T-helper 2 cell (primary cell): ENCODE data around the gene CORT.
"Not testable (repeated sequence)": the region's sequence is repeated elsewhere in the genome, so short reads cannot be mapped to it uniquely, and the experiment has no call there.

Source experiments
- DNase-seq, 5 experiments: peaks; one replicate each; pipeline versions ENCODE4 v3.0.0 to v3.0.0-alpha.2; 2012 to 2022

Gene CORT

DNA sequence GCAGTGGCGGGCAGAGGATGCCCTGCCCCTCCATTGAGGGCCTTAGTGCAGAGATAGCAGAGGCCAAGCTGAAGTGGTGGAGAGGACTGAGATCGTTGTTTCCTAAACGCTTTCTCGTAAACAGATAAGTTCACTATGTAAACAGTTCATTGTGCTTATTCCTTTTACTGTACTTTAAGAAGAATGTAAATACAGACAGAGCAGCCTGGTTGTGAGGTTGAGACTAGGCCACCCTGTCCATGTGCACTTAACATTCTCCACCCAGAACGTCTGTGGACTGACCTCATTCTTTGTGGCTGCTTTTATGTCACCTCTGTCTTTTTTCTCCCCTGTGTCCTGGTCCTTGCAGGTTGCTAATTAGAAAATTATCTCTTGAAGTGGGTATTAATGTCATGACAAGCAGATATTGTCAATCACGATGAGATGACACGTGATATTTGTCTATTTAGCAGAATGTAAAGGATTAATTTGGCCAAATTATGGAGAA, 11.1 kb upstream of the CORT start:
- no peak for DNase-seq

DNA sequence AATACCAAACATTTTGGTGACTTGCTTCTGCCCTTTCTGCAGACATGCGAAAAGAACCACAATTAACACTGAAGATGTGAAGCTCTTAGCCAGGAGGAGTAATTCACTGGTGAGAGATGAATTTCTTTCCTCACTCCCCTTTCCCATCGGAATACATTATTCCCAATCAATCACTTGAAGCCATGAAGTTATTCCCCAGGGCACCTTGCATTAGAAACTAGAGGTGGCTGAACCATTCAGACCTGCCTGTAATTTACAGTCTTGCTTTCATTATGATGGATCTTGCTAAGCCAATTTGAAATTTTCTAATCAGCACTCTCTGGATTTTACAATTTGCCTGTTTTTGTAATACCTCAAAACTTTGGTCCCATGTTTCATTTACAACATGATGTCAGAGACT, 9.5 kb upstream of the CORT start:
- no peak for DNase-seq

DNA sequence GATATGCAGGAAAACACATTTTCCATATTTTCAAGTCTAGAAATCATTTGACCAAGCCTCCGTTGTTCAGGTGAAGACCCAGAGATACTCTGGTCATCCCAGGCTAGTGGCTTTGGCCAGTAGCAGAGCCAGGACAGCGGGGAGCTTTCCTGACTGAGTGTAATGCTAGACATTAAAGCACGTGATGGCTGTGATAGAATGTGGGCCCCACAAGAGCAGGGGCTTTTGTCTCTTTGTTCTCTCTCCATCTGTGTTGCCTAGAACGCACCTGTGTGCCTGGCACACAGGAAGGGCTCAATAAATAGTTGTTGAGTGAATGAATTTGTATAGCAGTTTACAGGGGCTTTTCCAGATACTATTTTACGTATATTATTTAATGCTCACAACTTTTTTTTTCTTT, 9.0 kb upstream of the CORT start:
- DNase-seq: no peak

DNA sequence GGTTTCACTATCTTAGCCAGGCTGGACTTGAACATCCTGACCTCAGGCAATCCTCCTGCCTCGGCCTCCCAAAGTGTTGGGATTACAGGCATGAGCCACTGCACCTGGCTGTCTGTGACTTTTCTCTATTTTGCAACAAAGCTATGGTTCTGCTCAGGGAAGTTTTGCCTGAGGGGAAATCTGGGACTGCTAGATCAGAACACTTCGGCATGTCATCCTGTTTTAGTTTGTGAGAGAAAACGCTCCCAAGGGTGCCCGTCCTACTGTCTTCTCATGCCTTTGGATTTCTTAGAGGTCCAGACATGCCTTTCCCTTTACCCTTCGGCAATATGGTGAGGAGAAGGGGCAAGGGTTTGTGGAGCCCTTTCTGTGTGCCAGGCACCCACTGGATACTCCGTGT, 5.6 kb upstream of the CORT start:
- no peak for DNase-seq

DNA sequence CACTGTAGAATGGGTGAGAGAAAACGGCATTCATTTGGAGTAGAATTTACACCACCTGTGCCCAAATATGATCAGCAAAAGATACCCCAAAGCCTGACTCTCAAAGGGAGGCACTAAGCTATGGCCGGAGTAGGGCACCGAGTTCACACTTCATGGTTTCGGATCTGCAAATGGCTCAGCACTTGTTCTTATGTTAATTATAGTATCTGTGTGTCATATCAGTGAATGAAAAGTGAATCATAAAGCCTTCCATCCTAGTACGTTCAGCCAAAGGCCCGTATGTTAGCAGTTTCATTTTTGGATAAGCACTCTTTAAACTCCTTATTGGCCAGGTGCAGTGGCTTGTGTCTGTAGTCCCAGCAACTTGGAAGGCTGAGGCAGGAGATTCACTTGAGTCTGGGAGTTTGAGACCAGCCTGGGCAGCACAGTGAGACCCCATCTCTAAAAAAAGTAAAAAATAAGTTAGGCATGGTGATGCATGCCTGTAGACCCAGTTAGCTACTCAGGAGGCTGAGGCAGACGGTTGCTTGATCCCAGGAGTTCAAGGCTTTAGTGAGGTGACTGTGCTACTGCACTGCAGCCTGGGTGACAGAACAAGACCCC, 4.9 kb upstream of the CORT start:
- peak in 1 of 5 experiments; percentile 20 for DNase-seq

DNA sequence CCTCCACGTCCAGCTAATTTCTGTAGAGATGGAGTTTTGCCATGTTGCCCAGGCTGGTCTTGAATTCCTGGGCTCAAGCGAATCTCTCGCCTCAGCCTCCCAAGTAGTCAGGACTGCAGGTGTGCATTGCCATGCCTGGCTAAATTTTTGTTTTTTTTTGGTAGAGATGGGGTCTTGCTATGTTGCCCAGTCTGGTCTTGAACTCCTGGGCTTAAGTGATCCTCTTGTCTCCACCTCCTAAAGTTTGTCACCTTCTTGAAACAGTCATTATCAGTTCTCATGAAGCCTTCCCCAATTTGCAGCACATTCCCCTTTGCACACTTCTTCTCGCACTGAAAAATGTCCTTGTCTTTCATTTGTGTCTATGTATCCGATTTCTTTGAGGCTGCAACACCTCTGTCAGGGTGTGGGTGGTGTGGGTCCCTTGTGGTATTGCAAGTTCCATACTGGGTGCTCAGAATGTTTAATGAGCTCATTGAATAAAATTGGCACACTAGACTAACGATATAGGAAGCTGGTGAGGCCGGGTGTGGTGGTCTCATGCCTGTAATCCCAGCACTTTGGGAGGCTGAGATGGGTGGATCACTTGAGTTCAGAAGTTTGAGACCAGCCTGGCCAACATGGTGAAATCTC, 2.9 kb upstream of the CORT start:
- no peak for DNase-seq

DNA sequence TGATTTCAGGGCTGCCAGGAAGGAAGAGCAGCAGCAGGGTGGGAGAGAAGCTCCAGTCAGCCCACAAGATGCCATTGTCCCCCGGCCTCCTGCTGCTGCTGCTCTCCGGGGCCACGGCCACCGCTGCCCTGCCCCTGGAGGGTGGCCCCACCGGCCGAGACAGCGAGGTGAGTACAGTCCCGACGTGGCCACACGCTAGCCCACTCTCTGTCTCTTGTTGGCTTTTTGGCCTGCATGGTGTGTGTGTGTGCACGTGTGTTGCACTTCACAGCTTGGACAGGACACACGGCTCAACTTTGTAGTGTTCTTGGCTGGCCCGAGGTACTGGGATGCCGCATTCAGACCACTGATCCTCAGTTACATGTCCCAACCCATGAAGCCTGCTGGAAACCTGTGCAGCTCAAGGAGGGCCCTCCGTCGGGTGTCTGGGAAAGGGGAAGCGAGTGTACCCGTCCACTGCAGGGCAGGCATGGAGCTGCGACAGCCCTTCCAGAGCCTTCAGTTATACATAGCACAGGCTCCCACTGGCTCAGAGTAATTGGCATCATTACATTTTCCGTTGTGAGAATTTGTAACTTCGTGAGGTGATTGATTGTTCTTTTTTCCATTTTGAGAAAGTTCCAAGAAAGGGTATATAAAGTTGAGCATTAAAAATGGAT, 454 bp downstream of the CORT start:
- no peak for DNase-seq

DNA sequence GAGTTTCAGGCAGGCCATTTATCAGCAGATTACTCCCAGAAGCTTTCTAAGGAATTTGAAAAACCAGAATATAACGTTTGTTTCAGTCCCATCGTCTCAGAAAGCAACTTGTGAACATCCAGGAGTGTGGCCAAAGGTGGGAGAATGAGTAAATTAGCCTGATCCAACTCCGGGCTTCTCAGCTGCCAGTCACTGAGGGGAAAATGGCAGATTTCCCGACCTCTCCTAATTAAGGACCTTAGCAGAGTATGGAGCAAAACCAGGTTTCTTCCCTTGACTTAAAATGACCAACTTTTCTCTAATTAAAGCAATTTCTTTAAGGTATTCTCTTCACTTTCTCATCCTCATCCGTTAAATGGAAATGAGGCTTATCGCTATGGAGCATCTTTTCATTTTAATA, 1.0 kb downstream of the CORT start:
- DNase-seq: no peak

DNA sequence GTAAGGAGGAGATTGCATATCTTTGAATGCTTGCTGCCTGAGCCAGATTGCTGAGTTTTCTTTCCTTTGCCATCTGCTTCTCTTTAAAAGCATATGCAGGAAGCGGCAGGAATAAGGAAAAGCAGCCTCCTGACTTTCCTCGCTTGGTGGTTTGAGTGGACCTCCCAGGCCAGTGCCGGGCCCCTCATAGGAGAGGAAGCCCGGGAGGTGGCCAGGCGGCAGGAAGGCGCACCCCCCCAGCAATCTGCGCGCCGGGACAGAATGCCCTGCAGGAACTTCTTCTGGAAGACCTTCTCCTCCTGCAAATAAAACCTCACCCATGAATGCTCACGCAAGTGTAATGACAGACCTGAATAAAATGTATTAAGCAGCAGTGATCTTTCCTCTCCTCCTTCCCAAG, 1.5 kb downstream of the CORT start:
- no peak for DNase-seq

DNA sequence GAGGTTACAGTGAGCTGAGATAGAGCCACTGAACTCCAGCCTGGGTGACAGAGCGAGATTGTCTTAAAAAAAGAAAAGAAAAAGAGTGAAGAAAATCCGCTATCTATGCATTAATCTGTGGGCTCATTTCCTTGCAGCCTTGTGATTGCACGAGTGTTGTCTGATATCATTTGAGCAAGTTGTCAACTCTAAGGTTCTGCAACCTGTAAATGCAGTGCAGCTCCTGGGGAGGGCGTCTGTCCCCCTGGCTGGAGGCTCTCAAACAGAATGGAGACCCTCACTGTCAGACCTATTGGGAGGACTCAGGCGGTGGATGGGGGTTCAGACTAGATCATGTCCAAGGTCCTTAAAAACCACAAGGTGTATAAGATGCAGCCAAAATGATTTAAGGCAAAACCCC, 6.2 kb downstream of the CORT start:
- peak in 1 of 5 experiments; percentile 23 for DNase-seq

DNA sequence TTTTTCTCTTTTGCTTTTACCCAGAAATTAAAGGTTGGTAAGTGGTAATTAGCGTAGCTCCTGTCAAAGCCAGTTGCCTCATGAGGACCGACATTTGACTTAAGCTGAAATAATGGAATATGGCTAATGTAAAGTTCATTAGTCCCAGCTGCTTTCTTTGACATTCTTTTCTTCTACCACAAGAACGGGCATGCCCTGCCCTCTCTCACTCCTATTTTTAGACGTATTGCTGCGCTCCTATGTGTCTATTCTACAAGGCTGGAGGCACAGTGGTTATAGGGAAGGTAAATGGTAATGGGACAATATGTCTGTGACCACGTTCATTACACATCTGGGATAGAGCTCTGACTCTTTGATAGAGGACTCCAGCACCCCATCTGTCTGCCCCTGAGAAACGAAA, 6.8 kb downstream of the CORT start:
- no peak for DNase-seq

DNA sequence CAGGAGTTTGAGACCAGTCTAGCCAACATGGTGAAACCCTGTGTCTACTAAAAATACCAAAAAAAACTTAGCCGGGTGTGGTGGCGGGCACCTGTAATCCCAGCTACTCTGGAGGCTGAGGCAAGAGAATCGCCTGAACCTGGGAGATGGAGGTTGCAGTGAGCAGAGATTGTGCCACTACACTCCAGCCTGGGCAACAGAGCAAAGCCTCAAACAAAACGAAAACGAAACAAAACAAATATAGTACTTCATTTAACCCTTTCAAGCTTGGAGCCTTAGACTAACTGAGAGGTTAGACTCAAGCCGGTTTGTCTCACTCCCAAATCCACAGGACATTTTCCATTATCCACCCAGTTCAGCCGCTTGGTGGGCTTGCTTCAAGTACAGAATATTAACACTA, 7.6 kb downstream of the CORT start:
- peak in 1 of 5 experiments; percentile 39 for DNase-seq

DNA sequence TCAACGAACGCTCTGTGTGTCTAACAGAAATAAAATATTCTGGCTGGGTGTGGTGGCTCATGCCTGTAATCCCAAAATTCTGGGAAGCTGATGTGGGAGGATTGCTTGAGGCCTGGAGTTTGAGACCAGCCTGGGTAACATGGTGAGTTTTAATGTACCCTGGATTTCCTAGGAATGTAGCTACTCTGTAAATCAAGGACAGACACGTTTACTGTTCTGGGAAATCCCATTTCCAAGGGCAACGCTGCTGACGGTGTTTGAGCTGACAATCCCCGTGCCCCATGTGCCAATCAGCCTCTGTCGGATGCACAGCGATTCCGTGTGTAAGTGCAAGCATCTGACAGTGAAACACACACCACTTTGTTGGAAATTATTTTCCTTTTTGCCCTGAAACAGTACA, 8.0 kb downstream of the CORT start:
- DNase-seq: no peak

DNA sequence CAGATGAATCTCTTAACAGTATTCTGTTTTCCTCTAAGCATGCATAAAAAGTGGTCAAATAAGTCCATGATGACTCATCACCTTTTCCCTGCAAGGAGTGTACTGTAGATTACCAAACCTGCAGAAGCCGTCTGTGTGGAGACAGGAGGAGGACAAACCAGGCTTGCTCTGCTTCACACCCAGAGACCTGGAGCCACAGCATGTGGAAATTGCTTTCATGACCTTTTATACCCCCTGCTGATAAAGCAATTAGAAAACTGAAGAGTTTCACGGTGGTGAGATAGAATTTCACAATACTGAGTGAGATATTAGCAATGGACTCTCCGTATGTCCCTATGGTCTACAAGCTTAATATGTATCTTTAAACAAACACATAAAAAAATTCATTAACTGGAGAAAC, 9.4 kb downstream of the CORT start:
- no peak for DNase-seq

DNA sequence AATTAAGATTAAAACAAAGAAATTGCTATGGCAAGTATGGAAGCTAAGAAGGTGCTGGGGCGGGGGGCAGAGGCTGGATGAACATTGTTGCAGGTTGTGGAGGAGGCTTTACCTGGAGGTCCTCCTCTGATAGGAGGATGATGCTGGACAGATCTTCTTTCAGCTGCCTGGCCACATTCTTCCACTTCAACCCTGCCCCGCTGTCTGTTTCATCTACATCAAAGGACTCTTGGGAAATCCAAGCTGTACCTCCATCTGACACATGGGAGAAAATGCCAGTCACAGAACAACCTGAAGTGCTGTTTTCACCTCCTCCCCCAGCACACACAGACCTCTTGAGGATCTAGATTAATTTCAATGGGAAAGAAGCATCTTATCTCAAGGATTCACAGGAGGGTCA, 17.2 kb downstream of the CORT start:
- DNase-seq: no peak

DNA sequence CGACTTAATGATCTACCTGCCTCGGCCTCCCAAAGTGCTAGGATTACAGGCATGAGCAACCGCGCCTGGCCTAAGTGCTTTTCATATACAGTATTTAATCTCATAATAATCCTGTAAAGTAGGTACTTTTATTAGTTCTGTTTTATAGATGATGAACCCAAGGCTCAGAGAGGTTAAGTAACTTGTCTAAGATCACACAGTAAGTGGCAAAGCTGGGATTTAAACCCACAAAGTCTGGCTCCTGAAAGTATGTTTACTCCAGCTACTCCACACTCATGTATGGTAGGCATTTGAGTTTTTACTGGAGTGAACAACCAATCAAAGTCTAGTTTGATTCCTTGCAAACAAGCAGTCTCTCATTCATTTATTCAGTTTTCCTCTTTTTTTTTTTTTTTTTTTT, 20.2 kb downstream of the CORT start:
- DNase-seq: no peak

DNA sequence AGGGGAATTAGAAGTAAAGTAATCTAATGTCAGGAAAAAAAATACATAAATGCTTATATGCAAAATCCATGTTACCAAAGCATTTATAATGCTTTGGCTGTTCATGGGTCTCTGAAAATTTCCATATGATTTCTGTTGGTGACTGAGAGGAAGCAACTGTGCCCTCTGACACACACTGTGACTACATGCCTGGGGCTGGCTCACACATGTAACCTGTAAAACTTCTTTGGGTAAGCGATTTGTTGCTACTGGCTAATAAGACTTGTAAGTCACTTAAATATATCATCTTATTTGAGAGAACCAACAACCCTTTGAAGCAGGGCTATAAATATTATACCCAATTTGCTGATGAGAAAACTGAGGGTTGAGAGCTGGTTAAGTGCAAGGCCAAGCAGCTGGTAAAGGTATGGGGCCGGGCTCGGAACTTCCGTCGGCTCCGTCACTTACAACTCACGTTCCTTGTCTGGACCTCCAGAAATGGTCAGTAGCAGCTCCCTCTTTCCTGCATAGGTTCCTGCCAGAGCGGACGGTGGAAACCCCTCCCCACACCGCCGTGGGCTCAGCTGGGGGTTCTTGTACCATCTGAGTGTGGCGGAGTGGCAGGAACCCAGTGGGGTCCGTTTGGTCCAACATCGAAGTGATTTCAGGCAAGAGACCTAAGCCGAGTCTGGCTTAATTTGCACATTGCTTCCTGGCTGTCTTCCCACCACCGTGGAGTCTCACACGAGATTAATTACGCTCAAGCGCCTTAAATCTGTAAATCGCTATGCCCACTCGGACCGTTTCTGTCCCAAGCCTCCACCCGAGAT, 21.8 kb downstream of the CORT start:
- DNase-seq: no peak

DNA sequence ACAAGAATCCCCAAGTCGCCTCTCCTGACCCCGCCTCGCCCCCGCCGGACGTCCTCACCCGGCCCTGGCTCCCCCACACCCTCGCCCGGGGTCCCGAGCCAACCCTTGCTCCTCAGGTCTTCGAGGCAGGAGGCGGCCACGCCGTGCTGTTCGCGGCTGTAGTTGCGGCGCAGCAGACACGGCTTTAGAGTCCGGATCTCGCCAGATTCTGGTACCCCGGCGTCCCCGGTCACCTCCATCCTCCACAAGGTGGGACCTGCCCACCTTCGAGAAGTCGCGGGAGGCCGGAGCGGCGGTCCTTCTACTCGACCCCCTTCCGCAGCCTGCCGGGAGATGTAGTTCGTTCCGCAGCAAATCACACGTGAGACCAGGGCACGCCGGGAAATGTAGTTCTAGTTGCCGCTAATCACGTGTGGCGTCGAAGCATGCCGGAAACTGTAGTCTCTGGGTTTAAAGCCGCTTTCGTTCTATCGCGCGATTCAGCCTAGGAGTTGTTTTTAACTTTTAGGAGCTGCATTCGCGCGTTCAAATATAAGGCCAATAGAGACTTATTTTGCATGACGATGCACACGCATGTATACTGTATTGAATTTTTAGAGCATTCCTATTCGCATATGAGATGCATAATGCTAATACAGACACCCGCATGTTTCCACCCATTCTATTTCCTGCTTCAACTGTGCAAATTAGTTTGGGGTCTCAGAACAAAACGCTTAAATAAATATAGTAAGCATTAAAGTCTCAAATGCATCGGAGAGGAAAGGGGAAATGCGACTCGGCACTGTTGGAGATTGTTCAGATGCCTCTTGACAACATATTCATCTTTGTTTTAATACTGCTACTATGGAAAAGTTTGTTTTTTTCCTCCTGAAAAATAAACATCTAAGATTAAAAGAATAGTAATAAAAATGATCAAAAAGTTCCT, 22.7 kb downstream of the CORT start, which contains the start of gene DFFA:
Gene DFFA (minus strand): TSS at position 310 of the 925 bp plus-strand sequence. CDS start 71 bp downstream, at position 239.
- peak; percentile 75 to 97 (median 87) for DNase-seq

DNA sequence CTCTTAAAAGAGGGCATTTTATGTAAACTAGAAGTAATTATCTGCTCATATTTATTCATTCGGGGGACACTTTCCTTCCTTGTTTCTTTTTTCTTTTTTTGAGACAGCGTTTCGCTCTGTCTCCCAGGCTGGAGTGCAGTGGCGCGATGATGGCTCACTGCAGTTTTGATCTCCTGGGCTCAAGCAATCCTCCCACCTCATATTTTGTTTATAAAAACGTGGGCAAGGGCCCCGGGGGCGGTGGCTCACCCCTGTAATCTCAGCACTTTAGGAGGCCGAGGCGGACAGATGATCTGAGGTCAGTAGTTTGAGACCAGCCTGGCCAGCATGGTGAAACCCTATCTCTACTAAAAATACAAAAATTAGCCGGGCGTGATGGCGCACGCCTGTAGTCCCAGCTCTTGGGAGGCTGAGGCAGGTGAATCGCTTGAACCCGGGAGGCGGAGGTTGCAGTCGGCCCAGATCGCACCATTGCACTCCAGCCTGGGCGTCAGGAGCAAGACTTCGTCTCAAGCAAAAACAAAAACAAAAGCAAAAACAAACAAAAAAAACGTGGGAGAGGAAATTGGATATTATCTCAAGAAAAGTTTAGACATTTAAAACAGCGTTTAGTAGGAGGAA, 23.4 kb downstream of the CORT start:
- DNase-seq: no peak

DNA sequence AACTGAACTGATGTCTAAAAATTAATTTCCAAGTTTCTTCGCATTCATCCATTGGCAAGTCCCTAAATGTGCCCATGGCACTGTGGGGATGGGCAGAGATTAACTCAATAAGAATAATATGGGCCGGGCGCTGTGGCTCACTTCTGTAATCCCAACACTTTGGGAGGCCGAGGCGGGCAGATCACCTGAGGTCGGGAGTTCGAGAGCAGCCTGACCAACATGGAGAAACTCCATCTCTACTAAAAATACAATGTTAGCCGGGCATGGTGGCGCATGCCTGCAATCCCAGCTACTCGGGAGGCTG, 24.4 kb downstream of the CORT start:
- not testable (repeated sequence) for DNase-seq

DNA sequence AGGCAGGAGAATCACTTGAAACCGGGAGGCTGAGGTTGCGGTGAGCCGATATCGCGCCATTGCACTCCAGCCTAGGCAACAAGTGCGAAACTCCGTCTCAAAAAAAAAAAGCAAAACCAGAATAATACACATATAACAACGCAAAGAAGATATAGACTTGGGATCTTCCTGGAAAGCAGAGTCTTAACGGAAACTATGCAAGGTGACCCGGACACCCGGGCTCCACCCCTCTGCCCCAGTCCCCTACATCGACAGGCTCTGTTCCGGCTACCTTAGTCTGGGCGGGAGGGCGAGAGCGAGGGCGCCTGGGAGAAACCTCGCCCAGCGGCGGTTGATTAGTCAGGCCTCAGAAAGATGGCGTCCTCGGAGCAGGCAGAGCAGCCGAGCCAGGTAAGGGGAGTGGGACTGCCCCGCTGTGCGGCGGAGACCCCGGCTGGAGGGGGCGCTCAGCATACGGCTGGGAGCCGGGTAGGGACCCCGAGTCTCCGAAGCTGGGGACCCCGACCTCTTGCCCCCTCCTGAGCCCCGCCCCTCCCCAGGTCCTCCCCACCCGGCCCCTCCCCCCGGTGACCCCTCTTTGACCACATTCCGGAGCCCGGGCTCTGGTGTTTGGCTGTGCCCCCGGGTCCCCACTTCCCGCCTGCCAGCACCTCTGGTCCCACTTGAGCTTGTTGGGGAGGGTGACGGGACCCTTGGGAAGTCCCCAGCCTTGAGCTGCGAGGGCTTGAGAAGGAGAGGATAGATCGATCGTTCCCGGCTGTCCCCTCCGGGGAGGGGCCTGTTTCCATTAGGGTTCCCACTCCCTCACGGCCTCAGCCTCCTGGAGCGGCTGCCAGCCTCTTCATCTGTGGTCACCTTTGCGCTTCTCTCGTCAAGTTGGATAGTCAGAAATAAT, 25.0 kb downstream of the CORT start, which contains the start of gene PEX14:
Gene PEX14 (plus strand): TSS at position 338 of the 895 bp plus-strand sequence. CDS start 17 bp downstream, at position 355.
- peak; percentile 63 to 93 (median 77) for DNase-seq
